Bone marrow (tissue), 2 donors: ENCODE measurements around the gene GALNT17.
A peak's percentile ranks its signal among the peaks of the same experiment; 100 is the strongest.
"Not testable (repeated sequence)": the region's sequence is repeated elsewhere in the genome, so short reads cannot be mapped to it uniquely, and the experiment has no call there.

Experiments used
- DNase-seq, 2 donors: peaks; one replicate each; lab custom pipeline; 2025; lab: John Stamatoyannopoulos, UW

The GALNT17 gene

GRCh38 chr7:71687831-71688599 lies 556.1 kb downstream of the GALNT17 start:
- no peak for DNase-seq

- no peak for DNase-seq
Observed at GRCh38 chr7:71691538-71691937, 559.6 kb downstream of the GALNT17 start.

- DNase-seq, result no peak
Observed at GRCh38 chr7:71694665-71695064, 562.7 kb downstream of the GALNT17 start.

GRCh38 chr7:71695186-71695585 lies 563.2 kb downstream of the GALNT17 start:
- DNase-seq, result no peak

GRCh38 chr7:71696511-71696910 lies 564.6 kb downstream of the GALNT17 start:
- no peak for DNase-seq

GRCh38 chr7:71697400-71697799 lies 565.5 kb downstream of the GALNT17 start:
- no peak for DNase-seq

GRCh38 chr7:71705217-71705616 lies 573.3 kb downstream of the GALNT17 start:
- no peak for DNase-seq

GRCh38 chr7:71705901-71706596 lies 574.1 kb downstream of the GALNT17 start:
- DNase-seq, result no peak

GRCh38 chr7:71706597-71706975 lies 574.6 kb downstream of the GALNT17 start:
- DNase-seq, result no peak

GRCh38 chr7:71707041-71707440 lies 575.1 kb downstream of the GALNT17 start:
- DNase-seq, result no peak

GRCh38 chr7:71708710-71709109 lies 576.8 kb downstream of the GALNT17 start:
- DNase-seq, result no peak

GRCh38 chr7:71710442-71710841 lies 578.5 kb downstream of the GALNT17 start:
- DNase-seq, result no peak

GRCh38 chr7:71712653-71713180 lies 580.8 kb downstream of the GALNT17 start:
- no peak for DNase-seq

GRCh38 chr7:71716690-71717089 lies 584.7 kb downstream of the GALNT17 start:
- no peak for DNase-seq

- no peak for DNase-seq
Observed at GRCh38 chr7:71718563-71718962, 586.6 kb downstream of the GALNT17 start.

GRCh38 chr7:71721742-71722141 lies 589.8 kb downstream of the GALNT17 start:
- no peak for DNase-seq

GRCh38 chr7:71723859-71724258 lies 591.9 kb downstream of the GALNT17 start:
- DNase-seq, result no peak

- DNase-seq, result no peak
Observed at GRCh38 chr7:71727347-71727746, 595.4 kb downstream of the GALNT17 start.

- no peak for DNase-seq
Observed at GRCh38 chr7:71731740-71732139, 599.8 kb downstream of the GALNT17 start.

- DNase-seq, result peak; percentile 11 to 29
Observed at GRCh38 chr7:71733107-71733870, 601.3 kb downstream of the GALNT17 start.

- DNase-seq, result peak; percentile 1 to 21
Observed at GRCh38 chr7:71735961-71736556, 604.1 kb downstream of the GALNT17 start.

GRCh38 chr7:71737931-71738540 lies 606.1 kb downstream of the GALNT17 start:
- DNase-seq, result not testable (repeated sequence)
